T-helper 17 cell (primary cell): ENCODE data around the gene LRRC27. TPM values are rescaled to one million over a fixed set of nuclear protein-coding genes. Genes with fewer than 3 reads are reported as not detected.
A peak's percentile ranks its signal among the peaks of the same experiment; 100 is the strongest.
"Not testable (repeated sequence)": the region's sequence is repeated elsewhere in the genome, so short reads cannot be mapped to it uniquely, and the experiment has no call there.

Experiments used
- ATAC-seq: fragments of 150-1000 bp; cut with Tn5 transposase; 2 replicates; pipeline ENCODE4 v1.10.0; 2021; ENCODE audit warnings: mild to moderate bottlenecking, moderate library complexity
- DNase-seq, 3 donors: peaks; one replicate each; pipeline versions ENCODE4 v3.0.0 to v3.0.0-alpha.2; 2020 to 2021
- H3K9me3 ChIP-seq: one replicate; pipeline ENCODE4 v1.7.0; 2013; ENCODE audit warnings: low read length, mild to moderate bottlenecking; ENCODE audit not compliant: control insufficient read depth, poor library complexity, severe bottlenecking
- H3K27ac Mint-ChIP-seq: one replicate; pipeline ENCODE4 v1.8.0; 2022; ENCODE audit warnings: mild to moderate bottlenecking, moderate library complexity, mixed read lengths
- H3K27me3 Mint-ChIP-seq: one replicate; pipeline ENCODE4 v1.8.0; 2022; ENCODE audit warnings: mixed read lengths
- H3K36me3 Mint-ChIP-seq: one replicate; pipeline ENCODE4 v1.8.0; 2022; ENCODE audit warnings: low read depth, mixed read lengths
- H3K4me1 Mint-ChIP-seq: one replicate; pipeline ENCODE4 v1.8.0; 2022; ENCODE audit warnings: mild to moderate bottlenecking, mixed read lengths
- H3K4me3 Mint-ChIP-seq: one replicate; pipeline ENCODE4 v1.8.0; 2022; ENCODE audit warnings: mild to moderate bottlenecking, moderate library complexity, mixed read lengths
- total RNA-seq, 4 donors: library from RNA in 2 of 4; stranded (reverse) in 2 of 4; gene quantifications; one replicate each; pipeline ENCODE4 v1.2.3 and lab custom pipeline; 2022 to 2026

Gene LRRC27
- total RNA-seq, 2 donors from 2014 or later: 3.5 to 7.6 TPM

DNA sequence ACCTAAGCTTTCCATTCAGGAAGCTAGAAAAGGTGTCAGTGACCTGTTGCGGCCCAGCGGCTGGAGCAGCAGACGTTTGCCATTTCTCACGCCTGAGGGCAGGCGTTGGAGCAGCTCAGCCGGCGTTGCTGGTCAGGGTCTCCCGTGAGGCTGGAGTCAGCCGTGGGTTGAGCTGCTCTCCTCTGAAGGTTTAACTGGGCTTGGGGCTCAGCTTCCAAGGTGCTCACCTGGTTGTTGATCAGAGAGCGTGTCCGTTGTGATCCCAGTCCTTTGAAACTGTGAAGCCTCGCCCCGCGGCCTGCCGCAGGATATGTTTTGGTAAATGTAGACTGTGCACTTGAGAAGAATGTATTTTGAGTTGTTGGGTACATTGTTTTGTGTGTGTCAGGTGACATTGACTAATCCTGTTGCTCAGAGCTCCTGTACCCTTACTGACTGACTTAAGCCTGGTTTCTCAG is 44.4 kb downstream of the LRRC27 start:
- no peak overlapping the region for H3K4me3 Mint-ChIP-seq
- DNase-seq: no peak

DNA sequence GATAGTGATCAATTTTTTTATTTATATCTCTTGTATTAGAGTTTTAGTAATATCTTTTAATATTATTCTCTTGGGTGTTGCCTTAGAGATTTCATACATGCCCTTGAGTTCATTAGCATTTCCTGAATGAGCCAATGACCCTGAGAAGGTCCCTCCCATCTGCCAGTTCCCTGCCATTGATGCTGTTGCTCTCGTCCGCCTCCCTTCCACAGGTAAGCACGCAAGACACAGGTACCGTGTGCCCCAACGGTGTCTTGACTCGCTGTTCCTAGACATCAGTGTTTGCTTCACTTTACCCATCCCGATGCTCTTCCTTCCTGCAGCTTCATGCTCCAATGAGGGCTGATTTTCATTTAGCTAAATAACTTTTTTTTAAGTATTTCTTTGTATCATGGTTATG is 45.3 kb downstream of the LRRC27 start:
- peaks cover 9% of the 10 kb centered on the region for H3K4me1 Mint-ChIP-seq
- peaks cover 4% of the 10 kb centered on the region for H3K27me3 Mint-ChIP-seq
- no peak overlapping the region for H3K4me3 Mint-ChIP-seq
- no peaks in the 10 kb centered on the region for H3K36me3 Mint-ChIP-seq
- H3K9me3 ChIP-seq: no peaks in the 10 kb centered on the region
- no peak for ATAC-seq
- DNase-seq: no peak
- H3K27ac Mint-ChIP-seq: peak overlapping the region; percentile 21

More for the DNA sequence above, 44.4 kb downstream of the LRRC27 start:
- peaks cover 6% of the 10 kb centered on the region for H3K4me1 Mint-ChIP-seq
- peaks cover 9% of the 10 kb centered on the region for H3K27me3 Mint-ChIP-seq
- H3K36me3 Mint-ChIP-seq: no peaks in the 10 kb centered on the region
- H3K27ac Mint-ChIP-seq: peak overlapping the region; percentile 49
- ATAC-seq: no peak
- no peaks in the 10 kb centered on the region for H3K9me3 ChIP-seq

DNA sequence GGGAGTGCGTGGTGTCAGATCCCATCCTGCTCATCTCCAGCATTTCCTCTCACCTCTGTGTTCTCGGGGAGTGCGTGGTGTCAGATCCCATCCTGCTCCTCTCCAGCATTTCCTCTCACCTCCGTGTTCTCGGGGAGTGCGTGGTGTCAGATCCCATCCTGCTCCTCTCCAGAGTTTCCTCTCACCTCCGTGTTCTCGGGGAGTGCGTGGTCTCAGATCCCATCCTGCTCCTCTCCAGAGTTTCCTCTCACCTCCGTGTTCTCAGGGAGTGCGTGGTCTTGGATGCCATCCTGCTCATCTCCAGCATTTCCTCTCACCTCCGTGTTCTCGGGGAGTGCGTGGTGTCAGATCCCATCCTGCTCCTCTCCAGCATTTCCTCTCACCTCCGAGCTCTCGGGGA is 47.0 kb downstream of the LRRC27 start:
- DNase-seq, H3K27me3 Mint-ChIP-seq, H3K4me3 Mint-ChIP-seq, H3K27ac Mint-ChIP-seq, H3K36me3 Mint-ChIP-seq, H3K9me3 ChIP-seq, ATAC-seq: not testable (repeated sequence)
- H3K4me1 Mint-ChIP-seq: peaks cover 11% of the 10 kb centered on the region

DNA sequence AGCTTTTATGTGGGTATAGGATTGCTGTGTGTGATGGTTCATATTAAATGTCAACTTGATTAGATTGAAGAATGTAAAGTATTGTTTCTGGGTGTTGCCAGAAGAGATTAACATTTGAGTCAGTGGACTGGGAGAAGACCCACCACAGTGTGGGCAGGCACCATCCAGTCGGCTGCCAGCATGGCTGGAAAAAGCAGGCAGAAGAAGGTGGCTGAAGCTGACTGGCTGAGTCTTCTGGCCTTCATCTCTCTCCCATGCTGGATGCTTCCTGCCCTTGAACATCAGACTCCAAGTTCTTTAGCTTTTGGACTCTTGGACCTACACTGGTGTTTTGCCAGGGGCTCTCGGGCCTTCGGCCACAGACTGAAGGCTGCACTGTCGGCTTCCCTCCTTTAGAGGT is 49.0 kb downstream of the LRRC27 start:
- DNase-seq, H3K9me3 ChIP-seq, H3K36me3 Mint-ChIP-seq, H3K4me3 Mint-ChIP-seq, ATAC-seq, H3K27me3 Mint-ChIP-seq, H3K27ac Mint-ChIP-seq: not testable (repeated sequence)
- peaks cover 12% of the 10 kb centered on the region for H3K4me1 Mint-ChIP-seq

DNA sequence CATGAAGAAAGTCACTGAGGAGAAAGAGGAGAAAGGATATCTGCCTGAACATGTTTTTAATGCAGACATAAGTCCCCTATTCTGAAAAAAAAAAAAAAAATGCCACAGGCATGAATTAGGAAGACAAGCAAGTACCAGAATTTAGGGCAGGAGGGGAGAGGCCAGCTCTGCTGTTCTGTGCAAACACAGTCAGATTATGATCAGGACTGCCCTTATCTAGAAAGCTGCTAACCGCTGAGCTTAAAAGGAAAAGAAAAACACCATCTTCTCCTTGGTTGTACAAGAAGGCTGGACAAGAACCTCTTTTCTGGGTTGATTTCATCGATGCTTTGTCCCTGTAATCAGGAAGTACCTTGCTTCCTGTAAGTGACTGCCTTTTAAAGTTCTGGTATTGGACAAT is 49.7 kb downstream of the LRRC27 start:
- Mint-ChIP-seq H3K36me3 (no peaks in the 10 kb centered on the region), H3K4me1 (peaks cover 12% of the 10 kb centered on the region), H3K27me3 (peaks cover 4% of the 10 kb centered on the region), H3K4me3 (peak overlapping the region; percentile 41), H3K27ac (peak overlapping the region; percentile 11)
- ATAC-seq (peak; percentile 21), DNase-seq (no peak)
- H3K9me3 ChIP-seq: no peaks in the 10 kb centered on the region

DNA sequence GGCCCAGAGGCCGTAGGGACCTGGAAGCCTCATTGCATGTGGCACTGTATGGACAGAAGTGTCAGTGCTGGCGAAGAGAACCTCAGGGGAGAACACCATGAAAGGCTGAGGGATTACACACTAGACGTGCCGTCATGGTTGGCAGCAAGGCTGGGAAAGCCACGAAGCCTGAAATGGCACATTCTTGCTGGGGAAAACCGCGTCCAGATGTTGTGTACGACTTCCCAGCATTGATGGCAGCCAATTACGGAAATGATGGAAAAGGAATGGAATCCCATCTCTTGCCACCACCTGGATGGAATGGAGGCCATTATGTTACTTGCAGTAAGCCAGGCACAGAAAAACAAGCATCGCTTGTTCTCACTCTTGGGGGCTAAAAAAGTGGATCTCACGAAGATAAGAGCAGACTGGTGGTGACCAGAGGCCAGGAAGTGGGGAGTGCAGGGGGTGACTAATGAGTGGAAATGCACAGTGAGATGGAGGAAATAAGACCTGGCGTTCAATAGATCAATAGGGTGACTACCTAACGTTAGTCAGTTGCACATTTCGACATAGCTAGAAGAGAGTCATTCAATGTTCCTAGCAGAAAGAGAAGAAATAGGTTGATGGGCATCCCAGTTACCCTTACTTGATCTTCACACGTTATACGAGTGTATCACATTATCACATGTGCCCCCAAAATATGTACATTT is 50.4 kb downstream of the LRRC27 start:
- Mint-ChIP-seq H3K36me3 (no peaks in the 10 kb centered on the region), H3K4me3 (no peak overlapping the region), H3K27me3 (peaks cover 4% of the 10 kb centered on the region), H3K4me1 (peaks cover 12% of the 10 kb centered on the region), H3K27ac (peak overlapping the region; percentile 11)
- ATAC-seq (no peak), DNase-seq (no peak)
- H3K9me3 ChIP-seq: no peaks in the 10 kb centered on the region

DNA sequence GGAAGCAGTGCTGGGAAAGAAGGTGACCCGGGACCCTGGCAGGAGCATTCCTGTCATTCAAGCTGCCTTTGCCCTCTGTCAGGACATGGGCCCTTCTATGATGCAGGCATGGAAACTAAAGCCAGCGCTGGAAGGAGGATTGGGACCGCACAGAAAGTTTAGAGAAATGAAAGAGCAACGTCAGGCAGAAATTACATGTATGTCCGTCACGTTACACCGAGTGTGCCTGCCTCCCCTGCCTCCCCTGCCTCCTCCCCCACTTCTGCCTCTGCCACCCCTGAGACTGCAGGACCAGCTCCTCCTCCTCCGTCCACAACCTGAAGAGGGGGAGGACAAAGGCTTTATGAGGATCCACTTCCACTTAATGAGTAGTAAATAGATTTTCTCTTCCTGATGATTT is 51.1 kb downstream of the LRRC27 start:
- Mint-ChIP-seq H3K4me1 (peaks cover 15% of the 10 kb centered on the region), H3K36me3 (no peaks in the 10 kb centered on the region), H3K4me3 (no peak overlapping the region), H3K27ac (no peak overlapping the region), H3K27me3 (peaks cover 4% of the 10 kb centered on the region)
- H3K9me3 ChIP-seq: no peaks in the 10 kb centered on the region
- DNase-seq (no peak), ATAC-seq (no peak)

DNA sequence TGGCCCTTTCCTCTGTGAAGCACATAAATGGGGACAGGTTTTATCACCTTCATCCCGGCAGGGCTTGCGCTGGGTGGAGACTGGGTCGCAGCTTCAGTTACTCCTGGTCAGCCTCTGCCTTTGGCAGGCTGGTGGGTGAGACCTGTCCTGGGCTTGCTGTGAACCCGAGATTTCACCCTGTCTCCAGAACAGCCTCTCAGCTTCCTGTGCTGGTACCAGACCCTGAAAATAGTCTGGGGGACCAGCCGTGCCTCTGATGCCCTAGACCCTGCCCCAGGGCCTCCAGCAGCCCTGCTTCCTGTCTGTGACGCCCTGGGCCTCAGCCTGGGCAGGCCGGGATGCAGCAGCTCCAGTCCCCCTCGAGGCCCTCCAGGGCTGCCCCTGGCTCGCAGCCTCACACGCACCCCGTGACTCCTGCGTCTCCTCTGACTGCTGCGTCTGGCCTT is 51.8 kb downstream of the LRRC27 start:
- H3K9me3 ChIP-seq: no peaks in the 10 kb centered on the region
- H3K4me1 Mint-ChIP-seq: peaks cover 15% of the 10 kb centered on the region
- H3K36me3 Mint-ChIP-seq: no peaks in the 10 kb centered on the region
- no peak for DNase-seq
- peaks cover 4% of the 10 kb centered on the region for H3K27me3 Mint-ChIP-seq
- no peak for ATAC-seq
- H3K27ac Mint-ChIP-seq: no peak overlapping the region
- no peak overlapping the region for H3K4me3 Mint-ChIP-seq

DNA sequence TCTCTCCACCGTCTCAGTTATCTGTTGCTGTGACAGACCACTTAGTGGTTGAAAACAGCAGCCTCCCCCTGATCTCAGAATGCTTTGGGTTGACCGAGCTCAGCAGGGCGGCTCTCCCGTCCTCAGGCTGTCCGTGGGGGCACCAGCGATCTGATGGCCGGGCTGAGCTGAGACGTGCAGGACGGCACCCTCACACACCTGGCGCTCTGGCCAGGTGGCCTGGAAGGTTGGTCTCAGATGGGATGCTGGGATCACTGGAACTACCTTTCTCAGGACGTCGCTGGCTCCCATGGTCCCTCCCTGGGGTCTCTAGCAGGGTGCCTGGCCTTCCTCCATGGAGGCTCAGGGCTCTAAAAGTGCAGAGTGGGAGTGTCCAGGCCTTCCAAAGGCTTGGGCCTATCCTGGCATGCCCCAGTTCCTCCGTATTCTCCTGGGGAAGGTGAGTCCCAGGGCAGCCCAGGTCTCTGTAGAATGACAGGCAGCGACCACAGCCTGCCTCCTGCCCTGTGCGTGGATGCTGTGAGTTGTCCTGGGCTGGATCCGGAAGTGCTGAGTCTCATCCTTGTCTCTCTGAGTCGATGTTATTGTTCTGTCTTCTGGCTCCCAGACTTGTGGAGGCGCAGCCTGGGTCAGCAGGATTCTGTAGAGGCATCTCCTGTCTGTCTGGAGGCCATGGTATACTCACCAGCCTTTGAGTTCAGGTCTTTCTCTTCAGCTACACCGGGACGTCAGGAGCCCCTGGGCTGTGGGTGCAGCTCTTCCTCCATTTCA is 52.8 kb downstream of the LRRC27 start:
- no peaks in the 10 kb centered on the region for H3K36me3 Mint-ChIP-seq
- no peaks in the 10 kb centered on the region for H3K27me3 Mint-ChIP-seq
- peak overlapping the region; percentile 72 for H3K27ac Mint-ChIP-seq
- peaks cover 15% of the 10 kb centered on the region for H3K4me1 Mint-ChIP-seq
- DNase-seq (no peak), ATAC-seq (no peak)
- no peaks in the 10 kb centered on the region for H3K9me3 ChIP-seq
- H3K4me3 Mint-ChIP-seq: no peak overlapping the region

DNA sequence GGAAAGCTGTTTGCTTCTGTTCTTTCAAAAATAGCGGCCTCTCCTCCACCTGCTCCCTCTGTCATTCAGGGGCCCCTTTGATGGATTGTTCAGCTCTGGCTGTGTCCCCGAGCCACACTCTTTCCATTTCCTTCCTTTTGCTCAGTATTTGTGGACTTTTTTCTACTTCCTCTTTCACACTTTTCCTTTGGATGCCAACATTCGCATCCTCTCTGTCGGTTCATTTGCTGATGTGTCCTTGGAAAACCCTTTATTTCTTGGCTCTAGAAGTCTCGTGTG is 53.3 kb downstream of the LRRC27 start:
- no peaks in the 10 kb centered on the region for H3K36me3 Mint-ChIP-seq
- DNase-seq: no peak
- H3K9me3 ChIP-seq: no peaks in the 10 kb centered on the region
- H3K4me3 Mint-ChIP-seq: no peak overlapping the region
- H3K4me1 Mint-ChIP-seq: peaks cover 15% of the 10 kb centered on the region
- H3K27me3 Mint-ChIP-seq: no peaks in the 10 kb centered on the region
- ATAC-seq: no peak
- H3K27ac Mint-ChIP-seq: peak overlapping the region; percentile 72

DNA sequence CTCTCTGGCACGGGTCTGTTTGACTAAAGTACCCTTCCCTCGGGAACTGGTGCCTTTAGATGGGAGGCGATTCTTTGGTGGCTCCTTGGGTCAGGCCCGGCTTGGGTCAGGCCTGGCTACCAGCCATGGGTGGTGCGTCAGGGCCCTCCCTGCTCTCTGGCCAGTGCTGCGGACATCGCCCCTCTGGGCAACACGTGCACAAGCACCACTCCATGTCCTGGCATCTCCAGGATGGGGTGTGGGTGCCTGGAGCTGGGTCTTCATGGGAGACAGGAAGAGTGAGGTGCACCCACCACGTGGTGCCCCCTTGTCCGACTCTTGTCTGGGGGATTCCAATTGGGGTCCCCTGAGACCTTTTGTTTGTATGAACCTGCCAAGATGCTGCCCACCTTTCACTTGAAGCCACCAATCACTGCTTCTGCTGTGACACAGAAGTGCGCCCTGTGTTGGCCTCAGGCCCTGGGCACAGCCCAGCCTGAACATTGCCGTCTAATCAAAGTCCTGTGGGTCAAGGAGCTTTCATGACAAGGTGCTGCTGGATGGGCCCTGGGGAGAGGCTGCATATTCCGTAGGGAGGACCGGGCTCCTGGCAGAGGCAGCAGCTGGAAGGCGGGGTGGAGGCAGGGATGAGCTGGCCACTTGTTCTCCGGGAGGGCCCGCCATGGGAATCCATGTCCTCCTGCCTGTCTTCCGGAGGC is 53.9 kb downstream of the LRRC27 start:
- Mint-ChIP-seq H3K4me3 (no peak overlapping the region), H3K27me3 (no peaks in the 10 kb centered on the region), H3K4me1 (peaks cover 15% of the 10 kb centered on the region), H3K36me3 (no peaks in the 10 kb centered on the region), H3K27ac (peak overlapping the region; percentile 72)
- DNase-seq: no peak
- H3K9me3 ChIP-seq: no peaks in the 10 kb centered on the region
- no peak for ATAC-seq

DNA sequence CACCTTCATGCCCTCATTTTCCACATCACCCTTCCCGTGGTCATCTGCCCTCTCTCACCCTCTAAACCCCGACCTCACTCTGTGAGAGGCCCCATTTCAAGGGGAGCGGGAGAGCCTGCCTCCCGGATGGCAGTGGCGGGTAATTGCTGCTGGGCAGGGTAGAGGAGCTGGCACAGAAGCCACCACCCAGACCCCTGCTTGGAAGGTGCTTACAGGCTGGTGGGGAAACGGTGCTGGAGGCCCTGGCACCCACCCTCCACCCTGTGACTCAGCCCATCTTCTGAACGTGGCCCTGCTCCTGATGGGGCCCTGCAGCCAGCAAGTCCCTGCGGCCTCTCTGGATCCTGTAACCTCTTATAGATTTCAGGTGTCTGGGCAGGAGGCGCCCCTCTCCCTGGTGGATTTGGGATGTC is 54.4 kb downstream of the LRRC27 start:
- no peaks in the 10 kb centered on the region for H3K9me3 ChIP-seq
- H3K27me3 Mint-ChIP-seq: no peaks in the 10 kb centered on the region
- no peak for ATAC-seq
- DNase-seq: no peak
- H3K36me3 Mint-ChIP-seq: no peaks in the 10 kb centered on the region
- H3K4me1 Mint-ChIP-seq: peaks cover 14% of the 10 kb centered on the region
- peak overlapping the region; percentile 72 for H3K27ac Mint-ChIP-seq
- no peak overlapping the region for H3K4me3 Mint-ChIP-seq

DNA sequence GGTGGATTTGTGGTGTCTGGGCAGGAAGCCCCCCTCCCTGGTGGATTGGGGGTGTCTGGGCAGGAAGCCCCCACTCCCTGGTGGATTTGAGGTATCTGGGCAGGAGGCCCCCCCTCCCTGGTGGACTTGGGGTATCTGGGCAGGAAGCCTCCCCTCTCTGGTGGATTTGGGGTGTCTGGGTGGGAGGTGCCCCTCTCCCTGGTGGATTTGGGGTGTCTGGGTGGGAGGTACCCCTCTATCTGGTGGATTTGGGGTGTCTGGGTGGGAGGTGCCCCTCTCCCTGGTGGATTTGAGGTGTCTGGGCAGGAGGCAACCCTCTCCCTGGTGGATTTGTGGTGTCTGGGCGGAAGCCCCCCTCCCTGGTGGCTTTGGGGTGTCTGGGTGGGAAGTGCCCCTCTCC is 54.9 kb downstream of the LRRC27 start:
- ATAC-seq, H3K36me3 Mint-ChIP-seq, H3K27ac Mint-ChIP-seq, DNase-seq, H3K9me3 ChIP-seq, H3K4me3 Mint-ChIP-seq, H3K27me3 Mint-ChIP-seq: not testable (repeated sequence)
- H3K4me1 Mint-ChIP-seq: peaks cover 12% of the 10 kb centered on the region
